Amygdala (tissue), 56 donors: ENCODE results near the gene MCF2L2.
"Not testable (repeated sequence)": the region's sequence is repeated elsewhere in the genome, so short reads cannot be mapped to it uniquely, and the experiment has no call there.

Experiments
- DNase-seq, 56 donors: peaks; one replicate each; lab custom pipeline; 2025; lab: John Stamatoyannopoulos, UW

Gene MCF2L2

GRCh38 chr3:183182732-183183610 is 245.4 kb downstream of the MCF2L2 start:
- DNase-seq: no peak

GRCh38 chr3:183182073-183182472 is 246.3 kb downstream of the MCF2L2 start:
- DNase-seq: no peak

GRCh38 chr3:183181606-183182005 is 246.8 kb downstream of the MCF2L2 start:
- no peak for DNase-seq

DNA sequence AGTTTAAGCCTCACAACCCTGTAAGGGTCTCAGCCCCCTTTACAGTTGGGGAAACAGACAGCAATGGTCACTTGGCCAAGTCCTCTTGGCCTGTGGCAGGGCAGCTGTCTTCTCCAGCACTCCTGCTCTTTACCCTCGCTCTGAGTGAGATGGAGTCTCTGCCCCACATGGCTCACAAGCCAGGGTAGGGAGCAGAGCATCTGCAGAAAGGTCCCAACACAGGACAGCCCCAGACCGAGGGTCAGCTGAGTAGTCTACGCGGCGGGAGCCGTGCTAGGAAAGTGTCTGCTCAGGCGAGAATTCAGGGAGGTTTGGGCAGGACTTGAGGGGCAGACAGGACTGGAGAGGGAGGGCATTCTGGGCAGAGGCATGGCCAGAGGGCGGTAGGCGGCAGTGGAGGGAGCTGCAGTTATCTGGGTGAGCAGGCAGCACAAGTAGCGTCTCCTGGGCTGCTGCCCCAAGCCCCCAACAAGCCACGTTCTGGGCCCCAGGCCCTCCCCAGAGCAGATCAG is 247.6 kb downstream of the MCF2L2 start:
- DNase-seq: no peak

DNA sequence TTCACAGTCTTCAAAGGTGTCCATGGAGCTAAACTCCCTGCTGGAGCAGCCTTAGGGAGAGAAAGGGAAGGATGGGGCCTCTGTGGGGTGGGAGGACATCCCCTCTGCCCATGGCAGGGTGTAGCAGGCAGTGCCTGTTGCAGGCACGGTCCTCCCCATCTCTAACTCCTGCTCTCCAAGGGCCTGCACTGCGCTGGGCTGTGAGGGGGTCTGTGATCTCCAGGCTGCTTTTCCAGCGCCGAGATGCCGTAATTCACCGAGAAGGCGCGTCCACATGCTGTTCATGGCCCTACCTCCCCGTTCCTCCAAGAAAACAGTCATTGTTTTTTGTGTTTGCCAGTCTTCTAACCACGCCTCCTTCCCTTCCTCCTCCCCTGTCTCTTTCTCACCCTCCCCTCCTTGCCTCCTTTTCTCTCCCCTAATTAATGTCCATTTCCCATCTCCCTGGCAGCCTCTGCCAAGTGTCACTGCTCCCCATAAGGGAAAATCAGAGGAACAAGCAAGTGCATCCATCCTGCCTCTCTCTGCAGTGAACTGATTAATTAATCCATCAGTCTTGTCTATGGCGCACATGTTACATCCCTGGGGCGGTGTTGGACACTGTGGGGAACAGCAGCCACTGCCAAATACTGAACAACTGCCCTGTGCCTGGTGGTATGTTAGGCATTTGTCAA is 248.2 kb downstream of the MCF2L2 start:
- DNase-seq: peak in 20 of 56 donors; percentile 4 to 58 (median 26)

GRCh38 chr3:183179550-183179908 is 248.9 kb downstream of the MCF2L2 start:
- not testable (repeated sequence) for DNase-seq

DNA sequence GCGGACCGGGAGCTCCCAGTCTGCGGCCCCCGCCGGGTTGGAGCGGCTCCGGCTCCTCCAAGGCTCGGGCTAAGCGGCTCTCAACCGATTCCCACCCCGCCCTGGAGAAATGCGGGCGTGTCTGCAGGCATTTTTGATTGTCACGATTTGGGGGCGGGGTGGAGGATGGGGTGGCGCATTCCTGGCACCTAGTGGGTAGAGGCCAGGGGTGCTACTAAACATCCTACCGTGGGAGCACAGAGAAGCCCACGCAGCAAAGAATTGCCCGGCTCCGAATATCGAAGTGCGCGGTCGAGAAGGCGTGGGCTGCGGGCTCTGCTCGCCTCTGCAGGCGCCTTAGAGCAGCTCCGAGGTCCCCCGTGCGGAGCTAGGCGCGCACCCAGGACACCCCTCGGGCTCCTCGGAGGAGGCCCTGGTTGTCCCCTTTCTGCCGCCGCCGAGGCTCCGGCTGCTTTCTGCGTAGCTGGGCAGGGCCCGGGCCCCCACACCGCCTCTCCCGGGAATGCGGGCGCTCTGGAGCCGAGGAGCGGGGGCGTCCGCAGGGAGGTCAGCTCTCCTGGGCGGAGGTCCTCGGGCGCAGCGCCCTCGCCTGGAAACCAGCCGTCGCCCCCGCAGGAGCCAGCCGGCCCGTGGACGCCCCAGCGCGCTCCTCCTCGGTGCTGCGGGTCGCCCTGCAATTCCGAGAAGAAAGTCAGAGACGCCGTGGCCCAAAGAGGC is 249.4 kb downstream of the MCF2L2 start:
- peak in 31 of 56 donors; percentile 13 to 60 (median 34) for DNase-seq

DNA sequence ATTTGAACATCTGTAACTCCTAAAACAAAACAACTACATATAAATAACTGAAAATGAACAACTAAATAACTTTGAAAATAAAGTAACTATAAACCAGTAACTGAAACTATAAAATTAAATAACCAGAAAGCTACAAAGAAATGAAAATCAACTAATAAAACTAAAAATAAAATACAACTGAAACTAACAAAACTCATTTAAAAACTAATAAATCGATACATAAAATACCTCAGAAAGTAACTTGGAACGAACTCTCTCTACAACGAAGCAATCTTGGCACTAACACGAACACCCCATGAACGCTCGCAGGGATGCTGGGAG is 249.9 kb downstream of the MCF2L2 start:
- DNase-seq: no peak

- DNase-seq: no peak
These were observed 256.3 kb downstream of the MCF2L2 start for GRCh38 chr3:183172051-183172639.

DNA sequence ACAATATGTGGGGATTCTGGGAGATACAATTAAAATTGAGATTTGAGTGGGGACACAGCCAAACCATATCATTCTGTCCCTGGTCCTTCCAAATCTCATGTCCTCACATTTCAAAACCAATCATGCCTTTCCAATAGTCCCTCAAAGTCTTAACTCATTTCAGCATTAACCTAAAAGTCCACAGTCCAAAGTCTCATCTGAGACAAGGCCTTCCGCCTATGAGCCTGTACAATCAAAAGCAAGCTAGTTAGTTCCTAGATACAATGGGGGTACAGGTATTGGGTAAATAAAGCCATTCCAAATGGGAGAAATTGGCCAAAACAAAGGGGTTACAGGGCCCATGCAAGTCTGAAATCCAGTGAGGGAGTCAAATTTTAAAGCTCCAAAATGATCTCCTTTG is 260.4 kb downstream of the MCF2L2 start:
- not testable (repeated sequence) for DNase-seq

- DNase-seq: no peak
These were observed 264.9 kb downstream of the MCF2L2 start for GRCh38 chr3:183163563-183163962.

- no peak for DNase-seq
These were observed 266.7 kb downstream of the MCF2L2 start for GRCh38 chr3:183161552-183162336.

DNA sequence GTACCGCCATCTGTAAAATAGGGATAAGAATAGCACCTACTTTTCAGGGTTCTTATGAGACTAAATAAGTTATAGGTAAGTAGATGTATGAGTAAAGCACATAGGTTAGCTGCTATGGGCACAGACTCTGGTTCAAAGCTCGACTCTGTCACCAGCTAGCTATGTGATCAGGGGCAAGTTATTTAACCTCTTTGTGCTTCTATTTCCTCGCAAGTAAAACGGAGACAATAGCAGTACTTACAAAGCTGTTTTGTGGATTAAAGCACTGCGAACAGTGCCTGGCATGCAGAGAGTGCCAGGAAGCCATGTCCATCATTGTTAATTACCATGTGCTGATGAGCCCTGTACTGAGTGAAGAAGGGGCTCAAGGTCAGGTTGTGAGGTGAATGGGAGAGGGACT is 267.8 kb downstream of the MCF2L2 start:
- no peak for DNase-seq

DNA sequence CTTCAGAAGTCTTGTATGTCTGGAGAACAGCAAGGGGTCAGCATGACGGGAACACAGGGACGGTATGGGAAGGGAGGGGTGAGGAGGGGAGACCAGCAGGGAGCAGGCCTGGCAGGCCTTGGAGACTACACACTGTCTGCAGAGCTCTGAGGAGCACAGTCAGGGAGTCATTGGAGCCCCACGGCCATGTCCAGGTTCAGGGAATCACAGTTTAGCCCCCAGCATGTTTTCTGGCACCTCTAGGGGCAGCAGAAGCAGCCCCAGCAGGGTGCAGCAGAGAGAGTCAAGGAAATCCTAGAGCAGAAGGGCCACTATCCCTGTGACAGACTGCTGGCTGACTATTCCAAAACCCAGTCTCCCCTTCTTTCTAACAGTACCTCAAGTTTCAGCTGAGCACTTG is 269.1 kb downstream of the MCF2L2 start:
- DNase-seq: no peak

- DNase-seq: peak in 1 of 56 donors; percentile 4
These were observed 269.8 kb downstream of the MCF2L2 start for GRCh38 chr3:183158551-183159006.

- no peak for DNase-seq
These were observed 270.3 kb downstream of the MCF2L2 start for GRCh38 chr3:183158113-183158512.

- no peak for DNase-seq
These were observed 272.2 kb downstream of the MCF2L2 start for GRCh38 chr3:183156266-183156665.

- no peak for DNase-seq
These were observed 272.9 kb downstream of the MCF2L2 start for GRCh38 chr3:183155499-183155898.

- no peak for DNase-seq
These were observed 275.0 kb downstream of the MCF2L2 start for GRCh38 chr3:183153210-183153950.
